ENCODE measurements around the gene SPATS2L.

Gene SPATS2L

DNA sequence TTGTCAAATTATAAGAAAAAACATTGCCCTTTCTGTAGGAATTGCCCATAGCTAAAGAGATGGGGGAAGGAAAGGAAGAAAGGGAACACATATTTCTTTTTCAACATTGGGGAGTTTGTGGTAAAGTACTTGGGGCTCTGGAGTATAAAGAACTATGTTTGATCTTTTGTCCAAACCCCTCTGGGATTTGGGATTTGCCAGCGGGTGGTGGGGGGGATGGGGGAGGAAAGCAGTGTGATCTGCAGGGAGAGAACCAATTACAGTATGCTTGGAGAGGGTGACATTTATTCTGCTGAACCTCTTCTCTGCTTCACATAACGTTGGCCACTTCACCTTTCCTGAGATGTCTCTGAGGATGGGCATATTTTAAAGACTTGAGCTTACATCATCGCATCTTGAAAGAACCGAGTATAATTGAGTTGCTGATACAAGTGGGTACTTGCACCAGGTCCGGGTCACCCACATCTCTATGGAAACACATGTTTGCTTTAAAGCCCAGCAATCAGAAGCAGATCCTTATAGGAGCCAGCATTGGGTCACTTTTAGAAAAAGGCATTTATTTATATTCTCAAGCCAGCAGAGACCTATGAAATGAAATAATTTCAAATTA is 73.1 kb downstream of the SPATS2L start:
- DNase-seq = no peak

DNA sequence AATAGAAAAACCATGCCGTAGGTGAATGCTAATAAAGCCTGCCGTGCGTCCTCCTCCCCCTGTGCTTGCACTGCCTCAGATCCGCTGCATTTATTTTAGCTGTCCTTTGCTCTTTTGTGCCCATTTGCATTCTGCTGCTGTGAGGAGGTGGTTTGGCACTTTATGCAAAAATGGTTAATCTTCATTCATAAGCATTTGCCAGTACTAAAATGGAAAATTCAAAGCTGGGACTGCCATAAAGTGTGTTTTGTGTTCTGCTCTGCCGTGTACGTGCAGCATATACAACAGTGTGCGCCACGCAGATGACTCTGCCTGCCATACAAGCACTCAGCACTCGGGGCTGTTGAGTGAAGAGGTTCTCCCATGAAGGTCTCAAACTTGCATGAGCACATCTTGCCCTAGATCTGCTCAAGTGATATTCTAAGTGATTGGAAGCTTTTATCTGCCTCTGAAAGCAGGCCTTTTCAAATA is 73.6 kb downstream of the SPATS2L start:
- DNase-seq = no peak

DNA sequence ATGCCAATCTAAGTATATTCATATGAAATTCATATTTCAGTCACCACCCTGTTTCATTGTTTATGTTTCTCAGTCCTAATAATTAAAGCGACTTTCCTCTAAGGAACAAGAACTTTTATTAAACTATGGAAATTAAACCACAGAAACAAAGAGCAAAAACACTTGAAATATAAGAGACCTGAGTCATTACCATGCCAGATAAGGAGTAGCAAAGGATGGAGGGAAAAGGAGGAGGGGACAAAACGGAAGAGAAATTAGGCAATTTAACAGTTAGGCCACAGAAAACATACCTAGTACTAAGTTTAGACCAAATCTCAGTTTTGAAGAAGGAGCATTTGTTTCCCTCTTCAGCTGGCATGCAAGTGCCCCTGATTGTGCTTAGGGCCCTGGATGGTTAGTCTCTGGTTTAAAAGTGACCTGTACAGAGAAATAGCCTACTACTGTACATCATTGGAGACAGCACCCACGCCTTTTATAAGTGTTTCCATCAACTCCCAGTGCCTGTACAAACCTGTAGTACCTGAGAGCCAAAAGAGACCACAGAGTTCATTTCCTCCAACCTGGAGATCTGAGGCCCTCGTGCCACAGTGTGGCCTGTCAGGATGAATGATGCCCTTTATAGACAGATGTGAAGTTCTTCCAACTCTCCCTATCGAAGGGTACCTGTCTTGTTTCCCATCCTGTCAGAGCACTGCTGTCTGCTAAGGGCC is 74.5 kb downstream of the SPATS2L start:
- peak; percentile 84 for DNase-seq

- no peak for DNase-seq
Measured at GRCh38 chr2:200382874-200383273, 76.4 kb downstream of the SPATS2L start.

- peak; percentile 43 for DNase-seq
Measured at GRCh38 chr2:200383380-200384110, 77.1 kb downstream of the SPATS2L start.

DNA sequence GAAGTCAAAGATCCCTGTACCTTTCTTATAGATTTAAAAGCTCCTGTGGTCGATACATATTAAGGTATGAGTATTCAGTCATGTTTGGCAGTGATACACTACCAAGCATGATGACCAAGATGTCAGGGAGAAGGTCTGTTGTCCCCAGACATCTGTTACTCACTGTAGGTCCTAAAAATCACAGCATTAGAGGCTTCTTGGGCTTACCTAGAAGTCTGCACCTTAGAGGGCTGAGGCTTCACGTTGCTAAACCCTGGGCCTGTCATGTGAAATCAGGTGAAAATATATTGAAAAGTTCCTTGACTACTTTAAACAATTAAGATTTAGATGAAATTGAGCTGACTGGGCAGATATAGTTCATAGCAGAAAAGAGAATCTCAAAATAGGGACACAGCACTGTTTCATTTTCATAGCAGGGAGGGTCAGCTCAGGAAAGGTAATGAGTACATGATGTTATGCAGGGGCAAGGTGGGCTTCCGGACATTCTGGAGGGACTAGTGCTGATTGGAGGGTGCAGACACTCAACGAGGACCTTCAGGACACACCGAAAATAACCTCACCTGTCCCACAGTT is 78.7 kb downstream of the SPATS2L start:
- DNase-seq = no peak

GRCh38 chr2:200393191-200393590 is 86.7 kb downstream of the SPATS2L start:
- no peak for DNase-seq

- DNase-seq = no peak
Measured at GRCh38 chr2:200394045-200394444, 87.6 kb downstream of the SPATS2L start.

GRCh38 chr2:200396781-200397242 is 90.3 kb downstream of the SPATS2L start:
- DNase-seq = no peak

- peak; percentile 77 for DNase-seq
Measured at GRCh38 chr2:200397785-200398184, 91.3 kb downstream of the SPATS2L start.

DNA sequence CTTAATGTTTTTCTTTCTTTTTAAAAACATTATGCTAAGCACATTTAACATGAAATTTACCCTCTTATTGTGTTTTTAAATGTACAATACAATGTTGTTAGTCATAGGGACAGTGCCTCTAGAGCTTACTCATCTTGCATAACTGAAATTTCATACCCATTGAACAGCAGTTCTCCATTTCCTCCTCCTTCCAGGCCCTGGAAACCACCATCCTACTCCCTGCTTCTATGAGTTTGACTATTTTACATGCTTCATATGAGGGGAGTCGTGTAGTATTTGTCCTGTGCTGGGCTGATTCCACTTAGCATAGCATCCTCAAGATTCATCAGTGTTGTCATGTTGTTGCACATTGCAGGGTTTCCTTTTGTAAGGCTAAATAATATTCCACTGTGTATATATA is 92.6 kb downstream of the SPATS2L start:
- DNase-seq = peak; percentile 95

GRCh38 chr2:200399636-200400035 is 93.1 kb downstream of the SPATS2L start:
- DNase-seq = no peak

DNA sequence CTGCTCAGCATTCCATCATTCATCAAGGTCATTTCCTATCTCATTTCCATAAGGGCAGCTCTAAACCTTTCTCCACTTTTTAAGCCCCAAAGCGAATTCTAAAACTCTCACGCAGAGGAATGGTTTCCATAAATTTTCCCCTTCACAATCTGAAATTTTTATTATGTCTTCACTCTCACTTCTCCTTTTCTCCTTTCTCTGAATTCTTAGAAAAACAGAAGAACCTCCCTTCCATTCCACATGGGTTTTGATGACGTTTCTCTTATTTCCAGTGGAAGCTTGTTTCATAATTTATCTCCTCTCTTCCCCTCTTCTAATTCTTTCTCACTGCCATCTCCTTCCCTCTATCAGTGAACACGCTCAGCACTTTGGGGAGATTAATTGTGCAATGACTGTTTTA is 97.3 kb downstream of the SPATS2L start:
- no peak for DNase-seq

DNA sequence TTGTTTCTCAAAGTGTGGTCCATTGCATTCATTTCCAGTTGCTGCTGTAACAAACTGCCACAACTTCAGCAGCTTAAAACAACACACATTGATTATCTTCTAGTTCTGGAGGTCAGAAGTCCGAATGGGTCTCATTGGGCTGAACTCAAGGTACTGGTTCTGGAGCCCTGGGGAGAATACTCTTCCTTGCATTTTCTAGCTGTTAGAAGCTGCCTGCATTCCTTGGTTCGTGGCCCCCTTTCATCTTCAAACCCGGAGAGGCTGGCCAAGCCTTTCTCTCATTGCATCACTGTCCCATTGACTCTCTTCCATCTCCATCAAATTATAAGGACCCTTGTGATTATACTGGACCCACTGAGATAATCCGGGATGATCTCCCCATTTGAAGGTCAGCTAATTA is 98.1 kb downstream of the SPATS2L start:
- DNase-seq = no peak

GRCh38 chr2:200405599-200406298 is 99.3 kb downstream of the SPATS2L start:
- DNase-seq = peak; percentile 96

GRCh38 chr2:200406379-200406778 is 99.9 kb downstream of the SPATS2L start:
- DNase-seq = no peak

GRCh38 chr2:200408428-200409316 is 102.2 kb downstream of the SPATS2L start:
- peak; percentile 86 for DNase-seq

DNA sequence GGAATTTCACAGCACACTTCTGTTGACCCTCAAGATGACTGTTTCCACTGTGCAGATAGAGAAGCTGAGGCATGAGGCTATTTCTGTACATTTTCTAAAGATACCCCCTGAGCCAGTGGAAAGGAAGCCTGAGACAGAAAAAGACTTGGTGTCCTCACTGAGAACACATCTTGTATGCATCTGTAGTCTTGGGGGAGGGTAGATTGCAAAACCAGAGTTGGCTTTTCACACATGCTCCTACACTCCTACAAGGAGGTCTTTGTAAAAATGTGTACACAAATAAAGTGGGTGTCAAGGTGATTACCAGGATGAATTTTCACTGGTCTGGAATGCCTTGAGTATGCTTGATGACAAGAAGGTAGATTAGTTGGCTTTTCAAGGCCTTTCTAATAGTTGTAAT is 105.3 kb downstream of the SPATS2L start:
- DNase-seq = no peak

DNA sequence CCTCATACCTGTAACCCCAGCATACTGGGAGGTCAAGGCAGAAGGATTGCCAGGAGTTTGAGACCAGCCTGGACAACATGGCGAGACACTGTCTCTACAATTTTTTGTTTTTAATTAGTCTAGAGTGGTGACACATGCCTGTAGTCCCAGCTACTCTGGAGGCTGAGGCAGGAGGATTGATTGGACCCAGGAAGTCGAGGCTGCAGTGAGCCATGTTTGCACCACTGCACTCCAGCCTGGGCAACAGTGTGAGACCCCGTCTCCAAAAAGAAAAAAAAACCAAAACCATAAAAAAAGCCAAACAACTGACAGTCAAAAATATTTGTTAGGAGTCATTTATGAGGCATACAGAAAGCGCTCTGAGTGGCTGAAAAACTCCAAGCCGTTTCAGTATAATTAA is 107.9 kb downstream of the SPATS2L start:
- no peak for DNase-seq

DNA sequence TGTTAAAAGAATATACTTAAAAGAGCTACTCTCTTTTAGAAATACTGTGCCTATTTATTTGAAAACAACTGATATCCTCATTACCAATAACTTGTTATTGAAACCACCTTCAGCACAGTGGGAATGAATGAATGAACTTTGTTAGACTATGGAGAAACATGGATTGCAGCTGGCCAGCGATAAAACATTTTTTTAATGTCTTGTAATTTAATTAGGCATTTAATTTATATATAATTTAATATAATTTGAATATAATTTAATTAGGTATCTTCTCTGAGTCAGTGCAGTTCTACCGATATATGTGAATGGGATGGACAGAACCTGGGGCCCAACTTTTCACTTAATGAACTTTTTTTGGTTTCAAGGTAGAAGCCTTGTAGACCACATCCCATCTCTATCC is 109.0 kb downstream of the SPATS2L start:
- no peak for DNase-seq

- no peak for DNase-seq
Measured at GRCh38 chr2:200416878-200417277, 110.4 kb downstream of the SPATS2L start.

DNA sequence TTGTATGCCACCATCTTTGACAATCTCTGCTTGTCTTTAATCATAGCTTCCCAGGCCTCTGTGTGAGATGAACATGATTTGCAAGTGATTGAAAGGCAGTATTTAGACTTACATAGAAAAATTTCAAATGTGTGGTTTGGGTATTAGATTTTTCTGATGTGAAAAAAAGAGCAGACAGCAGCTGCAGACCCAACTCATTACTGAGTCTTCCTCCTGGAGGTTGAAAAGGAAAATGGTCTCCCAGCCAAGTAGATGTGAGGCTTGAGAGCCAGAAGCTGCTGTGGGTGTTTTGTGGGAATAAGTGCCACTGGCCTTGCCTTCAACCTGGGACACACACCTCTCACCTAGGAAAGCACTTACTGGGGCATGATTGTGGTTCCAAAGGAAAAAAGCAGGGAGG is 110.9 kb downstream of the SPATS2L start:
- no peak for DNase-seq
